GM12801 (cell line): ENCODE data around the gene HIGD1B.

Experiments
- CTCF ChIP-seq: IDR thresholded peaks from one replicate; pipeline ENCODE4 v1.5.1; 2011; ENCODE audit warnings: control low read depth; ENCODE audit not compliant: insufficient read length; ENCODE audit errors: extremely low read depth

The HIGD1B gene

GRCh38 chr17:44859701-44860100 is 12.0 kb downstream of the HIGD1B start:
- TF ChIP-seq CTCF = no peak

- no peak for TF ChIP-seq CTCF
Measured at GRCh38 chr17:44862278-44862914, 14.7 kb downstream of the HIGD1B start.

- no peak for TF ChIP-seq CTCF
Measured at GRCh38 chr17:44863061-44863918, 15.6 kb downstream of the HIGD1B start.

GRCh38 chr17:44864831-44865230 is 17.1 kb downstream of the HIGD1B start:
- TF ChIP-seq CTCF = no peak

- TF ChIP-seq CTCF = no peak
Measured at GRCh38 chr17:44865231-44865660, 17.6 kb downstream of the HIGD1B start.

- no peak for TF ChIP-seq CTCF
Measured at GRCh38 chr17:44865931-44866330, 18.2 kb downstream of the HIGD1B start.

GRCh38 chr17:44867841-44868240 is 20.2 kb downstream of the HIGD1B start:
- TF ChIP-seq CTCF = no peak
